HCT116 (cell line): Measurements from ENCODE around the gene PDE4D.

Experiments used
- ATF3 ChIP-seq: IDR thresholded peaks from 2 replicates; pipeline ENCODE4 v1.6.1; 2012
- CTCF ChIP-seq, 3 experiments: fragments of 200-600 bp in 1 of 3; sonication (generic) in 1 of 3; IDR thresholded peaks in 2 of 3; conservative IDR thresholded peaks in 1 of 3; 2 replicates each; pipeline ENCODE4 v1.5.1; 2012 to 2017; ENCODE audit warnings: low read depth in 2 of 3, low read length in 2 of 3, antibody characterized with exemption in 1 of 3, borderline replicate concordance in 1 of 3, control low read depth in 1 of 3, mild to moderate bottlenecking in 1 of 3, mixed read lengths in 1 of 3, mixed run types in 1 of 3, moderate library complexity in 1 of 3; ENCODE audit not compliant: insufficient read depth in 1 of 3
- EGR1 ChIP-seq: IDR thresholded peaks from 2 replicates; pipeline ENCODE4 v1.6.1; 2012; ENCODE audit warnings: low read depth
- EZH2 ChIP-seq: fragments of 200-600 bp; sonication (generic); IDR thresholded peaks from 2 replicates; pipeline ENCODE4 v1.6.1; 2017; ENCODE audit warnings: antibody characterized with exemption, mixed run types
- EZH2phosphoT487 ChIP-seq: fragments of 200-600 bp; IDR thresholded peaks from 2 replicates; pipeline ENCODE4 v1.6.1; 2018; ENCODE audit warnings: antibody characterized with exemption, borderline replicate concordance
- JUND ChIP-seq: IDR thresholded peaks from 2 replicates; pipeline ENCODE4 v1.6.1; 2012
- MAX ChIP-seq: IDR thresholded peaks from 2 replicates; pipeline ENCODE4 v1.6.1; 2012
- POLR2A ChIP-seq: IDR thresholded peaks from 2 replicates; pipeline ENCODE4 v1.7.0; 2011; ENCODE audit warnings: borderline replicate concordance; ENCODE audit not compliant: insufficient read depth, insufficient read length; ENCODE audit errors: extremely low read depth
- POLR2AphosphoS5 ChIP-seq: IDR thresholded peaks from 2 replicates; pipeline ENCODE4 v1.6.1; 2011; ENCODE audit warnings: mild to moderate bottlenecking, low read depth, low read length, moderate library complexity
- RAD21 ChIP-seq: IDR thresholded peaks from 2 replicates; pipeline ENCODE4 v1.6.1; 2012; ENCODE audit warnings: low read depth, mild to moderate bottlenecking
- SP1 ChIP-seq: IDR thresholded peaks from 2 replicates; pipeline ENCODE4 v1.6.1; 2012; ENCODE audit warnings: low read depth
- SRF ChIP-seq: IDR thresholded peaks from 2 replicates; pipeline ENCODE4 v1.6.1; 2012; ENCODE audit warnings: low read depth
- TCF7L2 ChIP-seq: IDR thresholded peaks from 2 replicates; pipeline ENCODE4 v1.7.0; 2011; ENCODE audit warnings: borderline replicate concordance, inconsistent platforms; ENCODE audit not compliant: insufficient read depth, insufficient read length; ENCODE audit errors: extremely low read depth

- no peak for TF ChIP-seq MAX
- no peak for TF ChIP-seq POLR2A
- no peak for TF ChIP-seq POLR2AphosphoS5
- no peak for TF ChIP-seq CTCF (IDR thresholded peaks at IDR 0.05 in 2 of 3, conservative IDR thresholded peaks at IDR 0.05 in 1 of 3; ENCODE audit: borderline replicate concordance in 1 of 3, insufficient read depth in 1 of 3, low read depth in 2 of 3, low read length in 2 of 3)
- no peak for TF ChIP-seq SP1
- no peak for TF ChIP-seq EZH2
- no peak for TF ChIP-seq SRF
- no peak for TF ChIP-seq EGR1
- TF ChIP-seq ATF3, result no peak
- no peak for TF ChIP-seq RAD21
- no peak for TF ChIP-seq EZH2phosphoT487
- TF ChIP-seq JUND, result no peak
- TF ChIP-seq TCF7L2, result no peak
Measured at GRCh38 chr5:58961631-58962280, 931.8 kb downstream of the PDE4D start.
